Stimulated activated CD8-positive, alpha-beta memory T cell treated with anti-CD3 and anti-CD28 coated beads, Interleukin-4, amount 100 ng/mL, for 1 hour (primary cell): ENCODE data around the gene TMEM184A.

Experiments used
- DNase-seq, 2 donors: peaks; one replicate each; pipeline ENCODE4 v3.0.0-alpha.2; 2020; ENCODE audit warnings: low read depth in 2 of 2, low spot score in 1 of 2

TMEM184A gene

DNA sequence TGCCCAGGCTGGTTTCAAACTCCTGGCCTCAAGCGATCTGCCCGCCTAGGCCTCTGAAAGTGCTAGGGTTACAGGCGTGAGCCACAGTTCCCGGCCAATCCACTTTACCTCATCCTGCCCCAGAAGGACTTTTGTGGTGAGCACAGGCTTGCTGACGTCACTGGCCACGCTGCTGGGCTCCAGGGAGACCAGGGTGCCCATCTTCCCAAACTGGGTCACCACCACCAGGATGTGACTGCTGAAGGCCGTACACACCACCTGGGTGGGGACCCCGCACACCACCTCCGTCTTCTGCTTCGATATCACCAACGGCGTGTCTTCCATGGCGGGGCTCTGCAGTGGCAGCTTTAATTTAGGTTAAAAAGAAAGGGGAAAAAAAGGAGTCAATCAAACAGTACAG lies 13.0 kb upstream of the TMEM184A start:
- no peak for DNase-seq

DNA sequence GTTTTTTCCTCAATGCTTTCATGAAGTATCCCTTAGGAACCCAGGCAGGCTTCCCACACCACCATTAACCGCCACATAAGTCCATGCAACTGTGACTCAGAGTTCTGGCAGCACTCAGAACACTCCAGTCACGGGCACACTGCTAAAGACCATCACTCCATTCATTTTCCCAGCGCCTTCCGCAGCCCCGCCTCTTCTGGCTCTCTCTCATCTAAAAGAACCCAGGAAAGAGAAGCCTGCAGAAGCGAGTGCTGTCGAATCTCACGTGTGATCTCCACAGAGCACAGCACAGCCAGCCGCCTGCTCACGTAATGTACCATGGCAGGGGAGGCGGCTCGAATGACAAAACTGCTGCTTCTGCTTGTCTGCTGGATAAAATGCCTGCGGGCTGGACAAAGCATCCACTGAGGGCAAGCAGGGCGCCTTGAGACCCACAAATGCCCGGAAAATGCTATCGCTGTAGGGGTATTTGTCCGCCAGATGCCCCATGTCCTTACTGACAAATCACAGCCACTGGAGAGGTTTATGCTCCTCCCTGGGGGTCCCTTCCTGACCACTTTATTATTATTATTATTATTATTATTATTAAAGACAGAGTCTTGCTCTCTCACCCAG lies 12.0 kb upstream of the TMEM184A start:
- DNase-seq, result no peak

- DNase-seq, result no peak
Measured at GRCh38 chr7:1567049-1567771, 11.2 kb upstream of the TMEM184A start.

GRCh38 chr7:1566687-1567048 lies 10.7 kb upstream of the TMEM184A start:
- DNase-seq, result no peak

DNA sequence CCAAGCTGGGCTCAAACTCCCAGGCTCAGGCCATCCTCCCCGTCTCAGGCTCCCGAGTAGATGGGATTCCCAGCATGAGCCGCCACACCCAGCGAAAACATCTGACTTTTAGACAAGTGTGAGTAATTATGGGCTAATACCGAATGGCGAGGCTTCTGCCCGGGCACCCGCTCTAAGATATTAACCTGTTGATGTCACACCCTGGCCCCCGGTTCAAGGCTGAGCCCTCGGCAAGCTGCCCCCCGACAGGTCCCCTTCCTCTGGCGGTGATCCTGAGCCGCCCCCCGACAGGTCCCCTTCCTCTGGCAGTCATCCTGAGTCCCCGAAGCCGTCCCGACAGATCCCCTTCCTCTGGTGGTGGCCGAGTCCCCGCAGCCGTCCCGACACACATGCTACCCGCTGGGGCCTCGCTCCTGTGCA lies 8.6 kb upstream of the TMEM184A start:
- no peak for DNase-seq

DNA sequence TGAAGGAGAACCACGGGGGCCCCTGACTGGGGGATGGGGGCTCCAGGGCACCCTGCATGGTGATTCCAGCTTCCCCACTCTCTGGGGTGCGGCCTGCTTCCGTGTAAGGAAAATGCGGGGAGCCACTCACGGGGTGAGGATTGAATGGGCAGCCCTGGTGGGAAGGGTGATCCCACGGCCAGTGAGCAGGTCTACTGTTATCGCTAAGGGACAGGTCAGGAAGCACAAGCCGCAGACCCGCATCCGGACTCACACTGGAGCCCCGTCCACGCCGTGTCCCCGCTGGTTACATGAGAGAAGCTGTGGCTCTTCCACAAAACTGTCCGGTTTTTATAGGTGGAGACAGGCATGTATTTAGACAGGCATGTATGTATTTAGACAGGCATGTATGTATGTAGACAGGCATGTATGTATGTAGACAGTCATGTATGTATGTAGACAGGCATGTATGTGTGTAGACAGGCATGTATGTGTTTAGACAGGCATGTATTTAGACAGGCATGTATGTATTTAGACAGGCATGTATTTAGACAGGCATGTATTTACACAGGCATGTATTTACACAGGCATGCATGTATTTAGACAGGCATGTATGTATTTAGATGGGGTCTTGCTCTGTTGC lies 8.1 kb upstream of the TMEM184A start:
- no peak for DNase-seq

- DNase-seq, result no peak
Measured at GRCh38 chr7:1562597-1563051, 6.6 kb upstream of the TMEM184A start.

DNA sequence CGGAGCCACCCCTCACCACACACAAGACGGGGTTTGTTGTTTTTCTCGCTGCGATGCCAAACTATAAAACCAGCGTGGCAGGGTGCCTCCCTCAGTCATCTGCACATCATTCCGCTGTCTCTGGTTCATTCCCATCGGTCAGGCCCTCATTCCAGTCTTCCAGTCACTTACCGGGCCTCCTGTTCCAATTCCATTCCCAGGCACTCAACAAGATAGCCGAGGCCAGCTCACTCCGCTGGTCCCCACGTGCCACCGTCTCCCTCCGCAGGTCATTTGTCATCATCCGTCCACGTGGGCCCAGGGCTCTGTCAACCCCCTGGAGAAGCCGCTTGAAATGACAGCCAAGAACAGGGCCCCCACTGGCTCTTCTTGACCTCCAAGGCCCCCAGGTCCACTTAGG lies 6.1 kb upstream of the TMEM184A start:
- DNase-seq, result no peak

DNA sequence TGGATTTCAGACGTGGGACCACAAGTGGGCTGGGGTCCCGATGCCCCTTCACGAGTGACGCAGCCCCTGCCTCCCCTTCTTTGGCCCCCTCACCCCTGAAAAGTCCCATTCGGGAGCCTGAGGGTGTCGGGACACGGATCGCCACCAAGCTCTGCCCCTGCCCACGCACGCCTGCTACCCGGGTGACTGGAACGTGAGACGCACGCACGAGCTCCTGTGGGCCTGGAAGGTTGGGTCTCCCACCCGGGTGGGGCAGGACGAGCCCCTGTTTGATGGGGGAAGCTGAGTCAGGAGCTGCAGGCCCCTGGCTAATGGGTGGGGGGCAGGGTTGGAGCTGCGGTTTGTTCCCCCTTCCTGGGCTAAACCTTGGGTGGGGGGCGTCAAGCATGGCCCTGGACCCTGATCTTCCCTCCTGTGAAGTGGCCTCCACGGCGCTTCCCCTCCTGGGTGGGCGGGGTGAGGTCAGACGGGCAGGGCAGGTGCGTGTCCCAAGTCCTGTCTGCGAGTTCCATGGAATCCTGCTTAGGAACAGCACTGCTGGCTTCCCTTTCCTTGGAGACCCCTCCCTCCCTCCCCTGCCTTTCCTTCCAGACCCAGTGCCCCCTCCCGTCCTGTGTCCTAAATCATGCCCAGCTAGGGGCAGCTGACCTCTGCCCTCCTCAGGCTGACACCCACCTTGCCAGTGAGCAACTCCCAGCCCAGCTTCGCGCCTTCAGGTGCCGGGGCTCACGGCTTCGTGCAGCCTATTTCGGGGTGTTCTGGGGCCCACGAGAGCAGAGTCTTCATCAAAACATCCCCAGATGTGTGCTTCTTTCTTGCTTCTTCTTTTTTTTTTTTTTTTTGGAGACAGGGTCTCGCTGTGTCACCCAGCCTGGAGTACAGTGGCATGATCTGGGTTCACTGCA lies 5.3 kb upstream of the TMEM184A start:
- DNase-seq, result no peak

- no peak for DNase-seq
Measured at GRCh38 chr7:1560620-1561031, 4.6 kb upstream of the TMEM184A start.

- no peak for DNase-seq
Measured at GRCh38 chr7:1559626-1560590, 3.9 kb upstream of the TMEM184A start.

GRCh38 chr7:1558841-1559625 lies 3.0 kb upstream of the TMEM184A start:
- DNase-seq, result no peak

DNA sequence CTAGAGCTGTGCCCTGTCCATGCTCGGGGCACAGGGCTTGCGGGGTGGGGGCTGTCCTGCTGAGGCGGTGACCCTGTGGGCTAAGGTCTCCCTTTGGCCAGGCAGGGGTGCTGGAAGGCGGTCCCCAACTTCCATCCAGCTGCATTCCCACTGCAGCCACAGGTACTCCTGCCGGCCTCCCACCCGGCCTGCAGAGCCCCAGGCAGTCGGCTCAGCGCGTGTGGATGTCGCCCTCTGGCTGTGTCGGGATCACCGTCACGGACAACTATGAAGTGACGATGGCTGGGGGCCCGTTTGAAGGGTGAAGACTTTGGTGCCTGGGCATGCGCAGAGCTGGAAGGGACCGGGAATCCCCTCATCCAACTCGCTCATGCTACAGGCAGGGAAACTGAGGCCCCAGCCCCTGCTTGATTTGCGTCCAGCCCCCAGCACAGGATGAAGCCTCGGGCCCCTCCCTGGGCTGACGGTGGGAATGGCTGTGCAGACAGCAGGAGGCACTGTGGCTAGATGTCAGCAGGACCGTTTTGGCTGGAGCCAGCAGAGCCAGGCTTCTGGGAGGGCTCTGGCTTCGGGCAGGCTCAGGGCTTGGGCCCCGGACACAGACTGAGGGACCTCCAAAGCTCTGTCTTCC lies 2.3 kb upstream of the TMEM184A start:
- no peak for DNase-seq

- DNase-seq, result no peak
Measured at GRCh38 chr7:1557771-1558170, 1.8 kb upstream of the TMEM184A start.

DNA sequence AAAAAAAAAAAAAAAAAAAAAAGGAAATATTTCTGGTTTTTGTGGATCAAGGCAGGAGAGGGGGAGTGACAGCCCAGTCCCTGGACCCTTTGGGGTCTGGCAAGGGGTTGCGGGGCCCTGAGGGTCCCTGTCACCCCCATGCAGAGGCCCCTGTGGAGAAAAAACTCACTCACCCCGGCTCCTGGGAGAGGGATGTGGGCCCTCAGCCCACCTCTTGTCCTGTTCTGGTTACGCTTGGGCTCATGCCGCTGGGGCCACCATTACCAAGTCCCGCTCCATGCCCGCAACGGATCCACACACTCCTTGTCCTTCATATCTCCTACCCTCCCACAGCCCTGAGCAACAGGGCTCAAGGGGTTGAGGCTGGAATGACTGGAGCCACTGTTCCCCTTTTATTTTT lies 1.0 kb upstream of the TMEM184A start:
- no peak for DNase-seq

- DNase-seq, result no peak
Measured at GRCh38 chr7:1555046-1555812, 776 bp downstream of the TMEM184A start.

DNA sequence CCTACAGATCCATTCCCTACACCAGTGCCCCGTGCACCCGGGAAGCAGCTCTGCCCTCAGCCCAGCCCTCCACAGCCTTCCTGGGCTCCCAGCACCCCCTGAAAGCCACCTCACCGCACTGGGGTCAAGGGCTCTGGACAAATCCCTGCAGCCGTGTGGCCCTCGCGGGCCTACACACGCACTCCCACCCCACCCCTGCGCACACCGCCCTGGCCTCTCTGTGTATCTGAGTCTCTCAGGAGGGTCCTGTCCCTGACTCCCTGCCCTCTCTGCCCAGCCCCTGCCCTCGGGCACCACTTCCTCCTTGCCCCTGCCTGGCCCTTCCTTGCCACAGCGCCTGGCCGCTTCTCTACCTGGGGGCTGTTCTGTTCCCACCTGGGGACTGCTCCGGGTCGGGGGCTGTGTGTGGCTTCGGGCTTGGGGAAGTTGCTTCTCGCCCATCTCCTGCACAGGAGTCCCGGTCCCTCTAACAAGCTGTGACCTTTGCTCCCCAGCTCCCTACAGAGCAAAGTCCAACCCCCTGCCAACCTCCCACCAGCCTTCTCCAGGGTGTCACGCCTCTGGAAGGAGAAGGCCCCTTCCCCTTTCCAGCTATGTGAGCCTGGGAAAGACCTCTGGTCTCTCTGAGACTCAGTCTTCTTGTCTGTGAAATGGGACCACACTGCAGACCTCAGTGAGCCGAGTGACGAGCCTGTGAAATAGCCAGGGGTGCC lies 1.5 kb downstream of the TMEM184A start:
- no peak for DNase-seq
